ENCODE data around the gene ESRRG.

The ESRRG gene

DNA sequence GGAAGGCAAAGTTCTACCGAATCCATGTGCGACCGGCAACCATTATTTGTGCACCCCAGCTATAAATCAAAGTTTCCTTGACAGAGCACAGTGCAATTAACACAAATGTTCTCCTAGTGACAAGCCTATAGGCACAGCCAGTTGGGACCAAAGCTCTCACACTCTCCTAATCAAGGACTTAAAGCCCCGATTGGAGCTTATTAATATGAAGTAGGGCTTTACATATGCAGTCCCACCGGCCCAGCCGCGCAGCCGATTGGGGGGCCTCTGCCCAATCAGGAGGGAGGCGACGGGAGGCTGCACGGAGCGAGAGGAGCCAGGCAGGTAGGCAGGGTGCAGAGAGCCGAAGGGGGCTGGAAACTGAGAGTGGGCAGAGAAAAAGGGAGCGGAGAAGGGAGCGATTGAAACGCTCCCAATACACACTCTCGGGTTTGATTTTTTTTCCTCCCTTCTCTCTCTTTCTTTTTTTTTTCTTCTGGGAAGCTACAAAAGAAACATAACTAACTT is at the start of gene ESRRG:
ESRRG (minus strand) TSS at position 156 of the 507 bp plus-strand sequence; CDS start at position 26, 130 bp downstream.
- Histone ChIP-seq H3K4me1 (ENCODE audit: insufficient read depth, poor library complexity, severe bottlenecking) (no peaks in the 10 kb centered on the region), H3K36me3 (ENCODE audit: low read depth) (no peaks in the 10 kb centered on the region), H3K27me3 (ENCODE audit: insufficient read depth, poor library complexity, severe bottlenecking) (peaks cover 43% of the 10 kb centered on the region), H3K9me3 (ENCODE audit: severe bottlenecking) (no peaks in the 10 kb centered on the region), H3K4me3 (ENCODE audit: severe bottlenecking) (no peak within 1 kb of the TSS), H3K27ac (ENCODE audit: poor library complexity, severe bottlenecking) (no peak within 1 kb of the TSS)
- ATAC-seq (ENCODE audit: low read depth) (peak; percentile 40; the same call in 2 of the 3 replicates), DNase-seq (ENCODE audit: low spot score) (no peak)
- TF ChIP-seq, protein P1, sequence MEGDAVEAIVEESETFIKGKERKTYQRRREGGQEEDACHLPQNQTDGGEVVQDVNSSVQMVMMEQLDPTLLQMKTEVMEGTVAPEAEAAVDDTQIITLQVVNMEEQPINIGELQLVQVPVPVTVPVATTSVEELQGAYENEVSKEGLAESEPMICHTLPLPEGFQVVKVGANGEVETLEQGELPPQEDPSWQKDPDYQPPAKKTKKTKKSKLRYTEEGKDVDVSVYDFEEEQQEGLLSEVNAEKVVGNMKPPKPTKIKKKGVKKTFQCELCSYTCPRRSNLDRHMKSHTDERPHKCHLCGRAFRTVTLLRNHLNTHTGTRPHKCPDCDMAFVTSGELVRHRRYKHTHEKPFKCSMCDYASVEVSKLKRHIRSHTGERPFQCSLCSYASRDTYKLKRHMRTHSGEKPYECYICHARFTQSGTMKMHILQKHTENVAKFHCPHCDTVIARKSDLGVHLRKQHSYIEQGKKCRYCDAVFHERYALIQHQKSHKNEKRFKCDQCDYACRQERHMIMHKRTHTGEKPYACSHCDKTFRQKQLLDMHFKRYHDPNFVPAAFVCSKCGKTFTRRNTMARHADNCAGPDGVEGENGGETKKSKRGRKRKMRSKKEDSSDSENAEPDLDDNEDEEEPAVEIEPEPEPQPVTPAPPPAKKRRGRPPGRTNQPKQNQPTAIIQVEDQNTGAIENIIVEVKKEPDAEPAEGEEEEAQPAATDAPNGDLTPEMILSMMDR (IDR thresholded peaks at IDR 0.05; ENCODE audit: poor library complexity, severe bottlenecking): no peak

DNA sequence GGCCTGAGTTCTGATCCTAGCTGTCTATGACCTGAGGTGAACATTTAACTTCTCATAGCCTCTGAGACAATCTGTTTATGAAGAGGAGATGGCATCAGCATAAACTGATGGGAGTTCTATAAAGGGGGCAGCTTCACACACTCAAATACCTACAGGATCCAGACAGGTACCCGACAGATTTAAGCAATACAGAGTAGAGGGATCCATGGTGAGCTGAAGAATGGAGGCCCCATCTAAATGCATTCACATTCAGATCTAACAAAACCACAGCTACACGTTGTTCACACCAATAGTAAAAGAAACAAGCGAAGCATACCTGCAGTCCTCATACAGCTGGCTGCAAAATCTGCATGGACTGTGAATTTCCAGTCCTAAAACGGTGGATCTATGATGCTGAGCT is 48.7 kb upstream of the ESRRG start:
- ATAC-seq (ENCODE audit: low read depth) (no peak), DNase-seq (ENCODE audit: low spot score) (no peak)
- Histone ChIP-seq H3K36me3 (ENCODE audit: low read depth) (no peaks in the 10 kb centered on the region), H3K27ac (ENCODE audit: poor library complexity, severe bottlenecking) (no peak overlapping the region), H3K27me3 (ENCODE audit: insufficient read depth, poor library complexity, severe bottlenecking) (no peaks in the 10 kb centered on the region), H3K4me3 (ENCODE audit: severe bottlenecking) (no peak overlapping the region), H3K4me1 (ENCODE audit: insufficient read depth, poor library complexity, severe bottlenecking) (no peaks in the 10 kb centered on the region), H3K9me3 (ENCODE audit: severe bottlenecking) (no peaks in the 10 kb centered on the region)
- TF ChIP-seq, protein P1 (IDR thresholded peaks at IDR 0.05; ENCODE audit: poor library complexity, severe bottlenecking): no peak

DNA sequence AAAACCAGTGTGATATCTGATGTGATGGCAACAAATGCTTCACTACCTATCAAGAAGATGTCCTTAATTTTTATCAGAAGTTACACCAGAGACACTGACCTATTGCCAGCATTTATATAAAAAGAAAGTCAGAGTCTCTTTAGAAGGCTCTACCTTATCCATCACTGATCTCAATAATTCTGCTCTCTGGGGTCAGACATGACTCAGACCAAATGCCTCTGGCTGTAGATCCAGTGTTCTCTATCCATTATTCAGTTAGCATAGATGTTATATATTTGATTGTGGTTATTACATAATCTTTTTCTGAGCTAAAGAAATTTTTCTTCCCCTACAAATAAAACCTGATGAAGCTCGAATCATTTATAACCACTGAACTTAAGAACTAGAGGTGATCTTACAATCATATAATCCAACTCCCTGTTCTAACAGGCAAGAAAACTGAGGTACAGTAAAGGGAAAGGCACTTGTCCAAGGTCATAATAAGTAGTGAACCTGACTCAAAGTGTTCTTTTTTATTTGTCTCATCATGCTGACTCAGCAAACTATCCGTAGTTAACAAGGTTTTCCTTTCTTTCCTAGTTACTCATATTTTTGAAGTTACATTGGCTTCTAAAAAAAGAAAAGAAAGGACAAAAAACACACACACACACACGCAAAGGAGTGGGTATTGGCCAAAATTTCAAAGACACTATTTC is 43.6 kb upstream of the ESRRG start:
- TF ChIP-seq, protein P1 (IDR thresholded peaks at IDR 0.05; ENCODE audit: poor library complexity, severe bottlenecking): no peak
- no peaks in the 10 kb centered on the region for H3K36me3 ChIP-seq (ENCODE audit: low read depth)

DNA sequence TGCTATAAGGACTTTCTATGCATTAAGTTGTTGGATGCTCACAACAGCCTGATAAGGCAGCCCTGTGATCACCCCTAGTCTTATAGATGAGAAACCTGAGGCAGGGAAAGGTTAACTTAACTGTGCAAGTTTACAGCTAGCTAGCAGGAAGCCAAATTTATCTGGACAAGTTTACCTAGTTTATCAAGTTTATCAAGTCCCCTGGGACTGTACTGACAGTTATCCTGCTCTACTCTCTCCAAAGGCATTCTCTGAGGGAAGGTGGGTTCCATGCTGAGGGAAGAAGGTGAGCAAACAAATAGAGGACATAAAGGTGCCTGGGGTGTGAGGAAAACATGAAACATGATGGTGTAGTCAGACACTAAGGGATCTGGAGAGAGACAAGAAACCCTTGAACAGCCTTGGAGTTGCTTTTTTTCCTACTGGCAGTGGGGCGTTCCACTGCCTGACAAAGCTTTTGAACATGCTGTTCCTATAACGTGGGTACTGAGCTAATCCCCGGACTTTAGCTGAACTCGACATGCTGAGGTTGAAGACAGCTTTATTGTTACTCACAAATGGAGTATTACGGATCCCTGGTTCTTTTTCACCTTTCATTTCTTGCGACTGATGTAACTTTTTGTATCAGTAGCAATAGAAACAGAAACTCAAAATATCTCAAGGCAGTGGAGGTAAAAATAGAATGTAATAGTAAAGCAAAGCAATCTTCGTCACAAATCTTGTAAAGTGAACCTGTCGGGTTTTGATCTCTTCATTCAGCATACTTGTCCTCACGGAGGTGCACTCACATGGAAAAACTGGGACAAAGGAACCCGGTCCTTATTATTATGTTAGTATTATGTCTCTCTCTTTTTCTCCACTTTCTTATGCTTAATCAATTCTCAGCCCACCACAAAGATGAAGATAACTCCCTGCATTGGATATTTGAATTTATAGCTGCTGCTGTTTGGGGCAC is 42.4 kb upstream of the ESRRG start:
- H3K4me1 ChIP-seq (ENCODE audit: insufficient read depth, poor library complexity, severe bottlenecking): no peaks in the 10 kb centered on the region
- TF ChIP-seq, protein P1 (IDR thresholded peaks at IDR 0.05; ENCODE audit: poor library complexity, severe bottlenecking): no peak
- no peaks in the 10 kb centered on the region for H3K27me3 ChIP-seq (ENCODE audit: insufficient read depth, poor library complexity, severe bottlenecking)
- DNase-seq (ENCODE audit: low spot score): no peak
- no peaks in the 10 kb centered on the region for H3K36me3 ChIP-seq (ENCODE audit: low read depth)
- no peak overlapping the region for H3K4me3 ChIP-seq (ENCODE audit: severe bottlenecking)
- no peak overlapping the region for H3K27ac ChIP-seq (ENCODE audit: poor library complexity, severe bottlenecking)
- ATAC-seq (ENCODE audit: low read depth): no peak
- no peaks in the 10 kb centered on the region for H3K9me3 ChIP-seq (ENCODE audit: severe bottlenecking)

More for the DNA sequence above, 43.6 kb upstream of the ESRRG start:
- H3K4me1 ChIP-seq (ENCODE audit: insufficient read depth, poor library complexity, severe bottlenecking): no peaks in the 10 kb centered on the region
- no peak overlapping the region for H3K4me3 ChIP-seq (ENCODE audit: severe bottlenecking)
- no peak for ATAC-seq (ENCODE audit: low read depth)
- no peak for DNase-seq (ENCODE audit: low spot score)
- no peaks in the 10 kb centered on the region for H3K27me3 ChIP-seq (ENCODE audit: insufficient read depth, poor library complexity, severe bottlenecking)
- H3K9me3 ChIP-seq (ENCODE audit: severe bottlenecking): no peaks in the 10 kb centered on the region
- no peak overlapping the region for H3K27ac ChIP-seq (ENCODE audit: poor library complexity, severe bottlenecking)

Data from RWPE2 (cell line).